Vagina (tissue), 2 donors: ENCODE measurements around the gene CCDC137. TPM values are rescaled to one million over a fixed set of nuclear protein-coding genes. Genes with fewer than 3 reads are reported as not detected.

Experiments used
- DNase-seq, 2 donors: peaks; one replicate each; pipeline ENCODE4 v3.0.0-alpha.2; 2017; ENCODE audit errors: extremely low spot score in 2 of 2
- H3K27ac ChIP-seq: fragments of 200-600 bp; sonication (generic); one replicate; pipeline ENCODE4 v1.5.1; 2019
- H3K27me3 ChIP-seq: fragments of 200-600 bp; sonication (generic); one replicate; pipeline ENCODE4 v1.5.1; 2019
- H3K36me3 ChIP-seq, 2 donors: fragments of 200-600 bp; sonication (generic); one replicate each; pipeline ENCODE4 v1.5.1; 2017 to 2019
- H3K4me1 ChIP-seq: fragments of 200-600 bp; sonication (generic); one replicate; pipeline ENCODE4 v1.5.1; 2019
- H3K4me3 ChIP-seq, 2 donors: fragments of 200-600 bp; sonication (generic); 1 replicate in 1 of 2; 2 replicates in 1 of 2; pipeline ENCODE4 v1.5.1; 2016 to 2019
- H3K9me3 ChIP-seq: fragments of 200-600 bp; sonication (generic); one replicate; pipeline ENCODE4 v1.5.1; 2019
- CTCF ChIP-seq, 3 experiments: fragments of 450-650 bp in 2 of 3; fragments of 200-600 bp in 1 of 3; sonication (generic) in 1 of 3; IDR thresholded peaks; one replicate each; pipeline ENCODE4 v1.5.1; 2017 to 2019; ENCODE audit warnings: antibody characterized with exemption in 3 of 3, mild to moderate bottlenecking in 2 of 3, moderate library complexity in 2 of 3
- POLR2A ChIP-seq, 2 donors: fragments of 450-650 bp; IDR thresholded peaks; one replicate each; pipeline ENCODE4 v1.6.1; 2017; ENCODE audit warnings: antibody characterized with exemption in 2 of 2, mild to moderate bottlenecking in 2 of 2, moderate library complexity in 2 of 2
- POLR2AphosphoS5 ChIP-seq, 2 donors: sonication (generic); formaldehyde crosslinking; IDR thresholded peaks; one replicate each; pipeline ENCODE4 v1.9.0; 2017; ENCODE audit warnings: antibody characterized with exemption in 2 of 2, mild to moderate bottlenecking in 2 of 2, low read depth in 1 of 2; ENCODE audit not compliant: insufficient read depth in 1 of 2
- intact Hi-C: fragments of 100-400 bp; cut with DNase I; formaldehyde crosslinking; loops from one replicate; pipeline ENCODE4 v1.15.1; 2023
- total RNA-seq: library from RNA; depleted of rRNA; stranded (reverse); fragments of >200 nt; gene quantifications from one replicate; pipeline ENCODE4 v1.2.3, GENCODE V29; 2016

Gene CCDC137
- total RNA-seq, 1 donor from 2014 or later, result 13.8 TPM

GRCh38 chr17:81676906-81677305 is 10.4 kb downstream of the CCDC137 start:
- no peak overlapping the region for H3K4me3 ChIP-seq
- intact Hi-C loops, result no loop called here
- H3K27ac ChIP-seq, result no peak overlapping the region
- H3K4me1 ChIP-seq, result peaks cover 5% of the 10 kb centered on the region
- no peak for TF ChIP-seq POLR2A (IDR thresholded peaks at IDR 0.05)
- TF ChIP-seq POLR2AphosphoS5 (IDR thresholded peaks at IDR 0.05; ENCODE audit: insufficient read depth in 1 of 2, low read depth in 1 of 2), result no peak
- no peak for TF ChIP-seq CTCF (IDR thresholded peaks at IDR 0.05)
- no peaks in the 10 kb centered on the region for H3K27me3 ChIP-seq
- H3K36me3 ChIP-seq, result peaks cover 0 to 21% of the 10 kb centered on the region in 2 donors
- no peaks in the 10 kb centered on the region for H3K9me3 ChIP-seq
- no peak for DNase-seq

GRCh38 chr17:81680150-81680549 is 13.6 kb downstream of the CCDC137 start:
- H3K36me3 ChIP-seq, result peaks cover 0 to 7% of the 10 kb centered on the region in 2 donors
- H3K4me3 ChIP-seq, result no peak overlapping the region
- no peak overlapping the region for H3K27ac ChIP-seq
- intact Hi-C loops, result no loop called here
- TF ChIP-seq POLR2A (IDR thresholded peaks at IDR 0.05) (no peak), CTCF (IDR thresholded peaks at IDR 0.05) (no peak), POLR2AphosphoS5 (IDR thresholded peaks at IDR 0.05; ENCODE audit: insufficient read depth in 1 of 2, low read depth in 1 of 2) (no peak)
- no peak for DNase-seq
- peaks cover 27% of the 10 kb centered on the region for H3K4me1 ChIP-seq
- H3K27me3 ChIP-seq, result no peaks in the 10 kb centered on the region
- H3K9me3 ChIP-seq, result no peaks in the 10 kb centered on the region

GRCh38 chr17:81681672-81682071 is 15.1 kb downstream of the CCDC137 start:
- Histone ChIP-seq H3K4me1 (peaks cover 41% of the 10 kb centered on the region), H3K36me3 (peaks cover 0 to 21% of the 10 kb centered on the region in 2 donors), H3K4me3 (no peak overlapping the region), H3K9me3 (no peaks in the 10 kb centered on the region), H3K27ac (no peak overlapping the region), H3K27me3 (no peaks in the 10 kb centered on the region)
- no peak for DNase-seq
- intact Hi-C loops, result no loop called here
- no peak for TF ChIP-seq POLR2AphosphoS5 (IDR thresholded peaks at IDR 0.05; ENCODE audit: insufficient read depth in 1 of 2, low read depth in 1 of 2)

- Histone ChIP-seq H3K9me3 (no peaks in the 10 kb centered on the region), H3K27ac (peak overlapping the region; percentile 78), H3K4me1 (peaks cover 48% of the 10 kb centered on the region), H3K36me3 (peaks cover 0 to 31% of the 10 kb centered on the region in 2 donors), H3K27me3 (no peaks in the 10 kb centered on the region), H3K4me3 (peak overlapping the region; percentile 85 to 100)
- TF ChIP-seq CTCF (IDR thresholded peaks at IDR 0.05) (no peak), POLR2AphosphoS5 (IDR thresholded peaks at IDR 0.05; ENCODE audit: insufficient read depth in 1 of 2, low read depth in 1 of 2) (no peak), POLR2A (IDR thresholded peaks at IDR 0.05) (no peak)
- DNase-seq, result no peak
- intact Hi-C loops, result no loop called here
These were observed 16.1 kb downstream of the CCDC137 start for GRCh38 chr17:81682565-81683207.

- TF ChIP-seq POLR2AphosphoS5 (IDR thresholded peaks at IDR 0.05; ENCODE audit: insufficient read depth in 1 of 2, low read depth in 1 of 2) (no peak), POLR2A (IDR thresholded peaks at IDR 0.05) (no peak), CTCF (IDR thresholded peaks at IDR 0.05) (no peak)
- H3K27me3 ChIP-seq, result no peaks in the 10 kb centered on the region
- peaks cover 48% of the 10 kb centered on the region for H3K4me1 ChIP-seq
- peaks cover 0 to 36% of the 10 kb centered on the region in 2 donors for H3K36me3 ChIP-seq
- H3K4me3 ChIP-seq, result peak overlapping the region; percentile 85 to 100
- DNase-seq, result no peak
- peak overlapping the region; percentile 78 for H3K27ac ChIP-seq
- intact Hi-C loops, result no loop called here
- H3K9me3 ChIP-seq, result no peaks in the 10 kb centered on the region
These were observed 16.7 kb downstream of the CCDC137 start for GRCh38 chr17:81683208-81683583.
